Measurements from ENCODE around the gene ZP1.

GRCh38 chr11:60872124-60872960, 5.0 kb downstream of the ZP1 start:
- TF ChIP-seq CTCF (conservative IDR thresholded peaks at IDR 0.05; ENCODE audit: low read length) (no peak), EZH2phosphoT487 (IDR thresholded peaks at IDR 0.05; ENCODE audit: borderline replicate concordance) (no peak)
